ENCODE results near the gene GNPNAT1.
"Not testable (repeated sequence)": the region's sequence is repeated elsewhere in the genome, so short reads cannot be mapped to it uniquely, and the experiment has no call there.

The GNPNAT1 gene

DNA sequence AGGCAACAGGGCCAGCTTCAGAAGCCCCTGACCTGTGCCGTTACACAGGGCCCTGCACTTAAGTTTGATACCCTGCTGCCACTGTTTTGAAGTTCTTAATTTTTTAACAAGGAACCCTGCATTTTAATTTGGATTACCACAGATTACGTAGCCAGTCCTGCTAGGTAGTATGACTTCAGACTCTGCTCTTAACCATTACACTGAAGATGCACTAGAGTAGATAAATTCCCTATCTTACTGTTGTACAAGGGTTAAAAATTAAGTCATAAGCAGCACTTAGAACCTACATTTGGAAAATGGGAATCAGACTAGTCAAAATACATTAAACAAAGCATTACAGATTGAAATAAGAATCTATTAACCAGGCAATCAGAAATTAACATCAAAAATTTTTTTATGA lies 2.3 kb downstream of the GNPNAT1 start:
- no peak for FAIRE-seq

DNA sequence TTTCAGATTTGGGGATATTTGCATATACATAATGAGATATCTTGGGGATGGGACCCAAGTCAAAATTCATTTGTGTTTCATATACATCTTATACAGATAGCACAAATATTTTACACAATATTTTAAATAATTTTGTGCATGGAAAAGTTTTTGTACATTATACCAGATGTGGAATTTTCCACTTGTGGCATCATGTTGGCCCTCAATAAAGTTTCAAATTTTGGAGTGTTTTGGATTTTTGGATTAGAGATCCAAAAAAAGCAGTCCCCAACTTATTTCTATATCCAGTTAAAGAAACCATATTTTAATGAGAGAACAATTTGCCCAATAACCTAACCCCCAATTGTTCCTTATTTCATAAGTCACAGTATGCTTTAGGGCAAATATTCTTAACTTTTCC lies 4.5 kb downstream of the GNPNAT1 start:
- FAIRE-seq: no peak

DNA sequence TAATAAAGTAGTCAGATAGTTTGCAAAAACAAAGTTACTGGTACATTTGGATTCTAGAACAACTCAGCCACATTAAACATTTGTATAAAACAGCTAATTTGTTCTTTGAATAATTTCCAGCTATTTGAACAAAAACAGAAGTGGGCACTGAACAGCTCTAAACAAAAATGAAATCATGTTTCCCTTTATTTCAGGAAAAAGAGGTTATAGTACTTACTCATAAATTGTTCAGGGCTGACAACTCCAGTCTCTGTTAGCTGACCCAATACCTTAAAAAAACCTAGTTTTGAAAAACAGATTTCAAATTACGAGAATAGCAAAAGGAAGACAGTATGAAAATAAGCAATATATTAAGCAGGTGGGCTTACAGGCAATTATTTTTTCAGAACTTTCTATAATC lies 8.2 kb downstream of the GNPNAT1 start:
- no peak for FAIRE-seq

DNA sequence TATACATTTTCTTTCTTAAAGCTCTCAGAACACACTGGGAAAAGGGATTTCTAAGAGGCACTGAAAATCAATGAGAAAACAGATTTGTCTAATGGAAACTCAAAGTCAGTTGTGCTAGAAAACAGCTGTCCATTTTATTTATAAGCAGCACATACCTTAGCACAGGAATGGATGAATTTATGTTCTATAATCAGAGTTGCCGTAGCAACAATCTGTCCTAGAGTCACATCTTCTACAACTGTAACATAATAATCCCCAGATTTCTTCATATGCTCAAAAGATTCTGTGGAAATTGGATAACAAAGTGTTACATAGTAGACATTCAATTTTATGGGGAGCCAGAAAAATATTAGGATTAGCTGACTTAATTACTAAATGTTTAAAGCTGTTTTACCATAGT lies 9.8 kb downstream of the GNPNAT1 start:
- no peak for FAIRE-seq

DNA sequence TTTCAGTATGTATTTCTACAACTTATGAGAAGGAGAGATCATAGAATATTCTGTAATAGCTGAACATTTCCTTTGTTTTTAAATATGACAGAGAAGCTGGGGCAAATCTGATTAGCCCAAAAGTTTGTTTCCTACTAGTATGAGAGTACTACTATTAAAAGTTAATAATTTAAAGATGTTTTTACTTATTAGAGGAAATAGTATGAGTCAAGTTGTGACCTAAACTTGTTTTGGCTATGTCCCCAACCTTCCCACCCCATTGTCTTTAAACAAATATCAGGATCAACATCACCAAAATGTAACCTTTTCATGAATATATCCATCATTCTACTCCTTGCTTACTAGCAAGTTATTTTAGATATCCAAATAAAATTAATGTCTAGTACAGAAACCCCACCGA lies 10.5 kb downstream of the GNPNAT1 start:
- FAIRE-seq: peak; percentile 35

DNA sequence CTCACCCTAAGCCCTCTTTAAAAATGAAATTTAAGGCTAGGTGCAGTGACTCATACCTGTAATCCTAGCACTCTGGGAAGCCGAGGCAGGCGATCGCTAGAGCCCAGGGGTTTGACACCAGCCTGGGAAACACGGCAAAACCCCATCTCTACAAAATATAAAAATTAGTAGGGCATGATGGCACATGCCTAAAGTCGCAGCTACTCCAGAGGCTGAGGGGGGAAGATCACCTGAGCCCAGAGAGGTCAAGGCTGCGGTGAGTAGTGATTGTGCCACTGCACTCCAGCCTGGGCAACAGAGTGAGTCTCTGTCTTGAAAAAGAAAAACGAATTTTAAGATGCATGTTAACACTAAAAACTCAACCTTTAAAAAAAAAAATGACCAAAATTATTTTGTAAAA lies 12.7 kb downstream of the GNPNAT1 start:
- no peak for FAIRE-seq

DNA sequence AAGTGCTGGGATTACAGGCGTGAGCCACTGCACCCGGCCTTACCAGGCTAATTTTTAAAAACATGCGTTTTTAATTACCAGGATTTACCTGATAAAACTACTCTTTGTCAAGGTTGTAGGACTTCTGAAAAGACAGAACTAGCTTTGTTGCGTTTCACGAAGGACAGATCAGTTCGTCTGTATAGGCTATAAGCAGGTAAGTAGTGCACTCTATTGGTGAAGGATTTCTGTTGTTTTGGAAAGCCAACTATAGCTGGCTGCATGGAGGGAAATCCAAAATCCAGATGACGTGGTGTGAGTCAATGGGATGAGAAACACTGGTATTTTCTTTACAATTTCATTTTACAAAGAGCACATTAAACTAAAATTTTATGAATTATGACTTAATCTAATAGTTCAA lies 14.6 kb downstream of the GNPNAT1 start:
- no peak for FAIRE-seq

DNA sequence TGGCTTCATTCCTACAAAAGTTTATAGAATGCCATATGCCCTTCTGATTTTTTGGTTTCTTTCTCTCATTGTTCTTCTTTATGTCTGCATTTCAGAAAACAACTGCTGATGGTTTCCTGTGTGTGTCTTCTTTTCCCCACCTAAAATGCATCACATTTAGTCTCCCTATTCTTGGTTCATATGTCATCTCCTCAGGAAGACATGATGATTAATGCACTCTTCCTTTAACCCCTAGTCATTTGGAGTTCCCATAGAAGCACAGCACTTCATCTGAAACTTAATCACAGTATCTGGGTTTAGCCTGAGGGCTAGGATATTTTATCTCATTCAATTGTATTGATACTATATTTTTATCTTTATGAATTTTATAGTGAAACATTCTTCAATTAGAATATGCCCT lies 21.5 kb downstream of the GNPNAT1 start:
- FAIRE-seq: no peak

DNA sequence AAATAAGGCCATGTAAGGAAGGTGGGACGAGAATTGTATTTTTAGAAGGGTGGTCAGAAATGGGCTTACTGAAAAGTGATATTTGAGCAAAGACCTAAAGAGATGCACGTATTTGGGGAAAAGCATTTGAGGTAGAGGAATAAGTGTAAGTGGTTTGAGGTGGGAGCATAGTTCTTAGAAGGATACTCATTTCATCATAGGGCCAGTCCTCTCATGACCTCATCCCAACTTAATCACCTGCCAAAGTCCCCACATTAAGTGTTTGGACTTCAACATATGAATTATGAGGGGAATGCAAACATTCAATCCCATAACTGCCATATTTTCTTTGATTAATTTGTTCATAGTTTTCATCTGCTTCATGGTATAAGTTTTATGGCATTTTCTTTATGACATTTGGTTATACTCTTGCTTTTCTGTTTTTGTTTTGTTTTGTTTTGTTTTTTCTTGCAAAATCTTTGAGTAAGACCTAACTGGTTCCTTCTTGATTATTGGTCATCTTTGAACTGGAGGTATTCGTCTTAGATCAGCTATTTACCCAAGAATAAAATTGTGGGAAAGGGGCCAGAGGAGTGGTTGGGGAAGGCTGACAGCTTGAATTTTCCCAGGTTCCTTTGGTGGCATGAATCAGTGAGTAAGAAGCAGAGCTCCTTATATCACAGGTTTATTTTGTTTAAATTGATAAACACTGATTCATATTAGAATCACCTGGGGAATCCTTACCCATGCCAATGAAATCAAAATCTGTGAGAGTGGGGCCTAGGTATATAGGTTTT lies 24.2 kb downstream of the GNPNAT1 start:
- peak; percentile 78 for FAIRE-seq

DNA sequence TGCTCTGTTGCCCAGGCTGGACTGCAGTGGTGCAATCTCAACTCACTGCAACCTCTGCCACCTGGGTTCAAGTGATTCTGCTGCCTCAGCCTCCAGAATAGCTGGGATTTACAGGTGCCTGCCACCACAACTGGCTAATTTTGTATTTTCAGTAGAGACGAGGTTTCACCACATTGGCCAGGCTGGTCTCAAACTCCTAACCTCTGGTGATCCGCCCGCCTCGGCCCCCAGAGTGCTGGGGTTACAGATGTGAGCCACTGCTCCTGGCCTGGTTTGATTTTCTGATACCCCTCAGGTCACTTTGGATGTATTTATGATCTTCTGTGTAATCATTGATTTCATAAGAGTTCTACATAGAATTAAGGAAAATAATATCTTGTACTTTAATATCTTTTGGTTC lies 28.5 kb downstream of the GNPNAT1 start:
- not testable (repeated sequence) for FAIRE-seq

DNA sequence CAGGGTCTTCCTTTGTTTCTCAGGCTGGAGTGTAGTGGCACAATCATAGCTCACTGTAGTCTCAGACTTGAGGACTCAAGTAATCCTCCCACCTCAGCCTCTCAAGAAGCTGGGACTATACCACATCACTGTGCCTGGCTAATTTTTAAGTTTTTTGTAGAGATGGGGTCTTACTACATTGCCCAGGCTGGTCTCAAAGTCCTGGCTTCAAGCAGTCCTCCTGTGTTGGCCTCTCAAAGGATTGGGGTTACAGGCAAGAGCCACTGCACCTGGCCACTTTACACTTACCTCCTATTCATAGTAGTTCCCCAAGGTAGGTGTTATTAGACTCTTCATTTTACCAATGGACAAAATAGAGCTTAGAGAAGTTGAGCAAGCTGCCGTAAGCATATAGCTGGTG lies 32.3 kb downstream of the GNPNAT1 start:
- no peak for FAIRE-seq

DNA sequence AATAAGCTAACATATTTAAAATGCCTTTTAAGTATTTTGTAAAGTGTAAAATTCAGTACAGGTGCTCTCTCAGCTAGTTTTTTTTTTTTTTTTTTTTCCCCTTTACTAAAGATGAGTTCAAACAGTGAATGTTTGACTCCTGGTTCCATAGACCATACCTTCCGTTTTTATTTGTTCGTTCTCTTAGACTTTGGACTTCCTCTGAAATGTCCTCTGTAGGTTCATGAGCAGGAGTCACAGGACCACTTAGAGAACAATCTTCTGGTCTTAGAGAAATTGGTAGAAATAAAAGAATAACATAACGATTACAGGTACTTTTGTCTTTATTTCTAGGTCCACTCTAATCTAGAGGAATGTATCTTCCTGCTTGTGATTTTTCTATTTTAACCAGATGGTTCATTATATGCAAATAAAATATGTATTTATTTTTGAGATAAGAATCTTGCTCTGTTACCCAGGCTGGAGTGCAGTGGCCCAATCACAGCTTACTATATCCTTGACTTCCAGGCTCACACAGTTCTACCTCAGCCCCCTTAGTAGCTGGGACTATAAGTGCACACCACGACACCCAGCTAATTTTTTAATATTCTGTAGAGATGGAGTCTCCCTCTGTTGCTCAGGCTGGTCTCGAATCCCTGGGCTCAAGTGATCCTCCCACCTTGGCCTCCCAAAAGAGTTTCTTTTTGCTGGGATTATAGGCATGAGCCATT lies 35.6 kb downstream of the GNPNAT1 start:
- no peak for FAIRE-seq

DNA sequence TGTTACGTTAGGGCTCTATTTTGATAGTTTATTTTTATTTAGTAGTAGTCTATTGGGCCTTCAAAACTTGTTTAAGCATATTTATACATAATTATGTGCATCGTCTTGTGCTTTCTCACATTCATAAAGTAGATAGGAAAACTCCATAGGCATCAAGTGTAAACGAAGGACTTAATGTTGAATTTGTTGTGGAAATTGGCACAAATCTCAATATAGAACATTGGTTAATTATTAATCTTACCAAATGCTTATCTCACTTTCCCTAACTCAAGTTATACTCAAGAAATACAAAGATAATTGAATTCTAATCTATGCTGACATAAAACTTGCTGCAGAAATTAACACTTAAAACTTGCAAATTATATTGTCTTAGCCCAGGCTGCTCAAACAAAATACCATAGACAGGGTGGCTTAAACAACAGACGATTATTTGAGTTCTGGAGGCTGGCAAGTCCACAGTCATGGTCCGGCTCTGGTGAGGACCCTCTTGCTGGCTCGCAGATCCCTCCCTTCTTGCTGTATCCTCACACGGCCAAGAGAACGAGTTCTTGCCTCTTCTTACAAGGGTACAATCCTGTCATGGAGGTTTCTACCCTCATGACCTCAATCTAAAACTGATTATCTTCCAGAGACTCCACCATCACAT lies 42.6 kb downstream of the GNPNAT1 start:
- FAIRE-seq: no peak

DNA sequence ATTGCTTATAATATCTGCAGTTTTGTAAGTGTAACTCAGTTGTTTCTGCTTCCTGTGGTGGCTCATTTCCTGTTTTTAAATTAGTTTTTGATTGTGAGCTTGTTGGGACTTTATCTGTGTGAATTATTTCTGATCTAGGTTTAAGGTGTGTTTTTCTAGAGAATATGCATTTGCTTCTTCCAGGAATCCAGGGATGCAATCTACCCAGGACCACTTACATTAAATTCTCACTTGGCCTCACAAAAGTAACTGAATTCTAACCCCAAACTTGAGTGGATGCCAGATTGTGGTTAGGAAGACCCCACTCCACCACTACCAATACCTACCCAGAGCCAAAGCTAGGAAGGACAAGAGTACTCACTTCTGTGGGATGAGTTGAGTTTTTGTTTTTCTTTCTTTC lies 49.5 kb downstream of the GNPNAT1 start:
- FAIRE-seq: no peak

DNA sequence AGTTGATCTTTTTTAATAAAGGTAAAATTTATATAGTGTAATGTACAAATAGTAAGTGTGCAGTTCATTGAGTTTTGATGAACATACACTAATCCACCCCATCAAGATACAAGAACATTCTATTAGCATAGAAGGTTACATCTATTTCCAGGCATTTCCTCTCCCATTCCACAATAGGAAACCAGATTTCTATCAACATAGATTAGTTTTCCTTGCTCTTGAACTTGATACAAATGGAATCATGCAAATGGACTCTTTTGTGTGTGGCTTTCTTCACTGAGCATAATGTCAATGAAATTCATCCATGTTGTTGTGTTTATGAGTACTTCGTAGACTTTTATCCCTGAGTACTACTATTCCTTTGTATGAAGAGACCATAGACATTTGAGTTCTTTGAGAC lies 50.7 kb downstream of the GNPNAT1 start:
- no peak for FAIRE-seq

DNA sequence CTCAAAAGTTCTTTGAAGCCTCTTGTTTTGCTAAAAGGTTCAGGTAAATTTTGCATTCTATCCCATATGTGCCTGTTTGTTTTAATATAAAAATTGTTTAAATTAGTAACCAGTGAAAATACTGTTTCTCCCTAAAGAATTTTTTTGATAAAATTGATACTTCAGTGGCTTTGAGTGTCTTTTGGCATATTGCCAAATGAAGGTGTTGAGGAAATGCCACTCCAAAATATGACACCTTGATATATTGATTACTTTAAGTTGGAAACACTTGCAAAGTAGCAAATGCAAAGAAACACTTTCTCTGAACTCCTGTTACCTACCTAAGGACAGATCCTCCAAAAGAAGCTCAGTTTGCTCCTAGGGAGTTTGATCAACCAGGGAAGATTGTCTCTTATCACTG lies 53.0 kb downstream of the GNPNAT1 start:
- FAIRE-seq: no peak

DNA sequence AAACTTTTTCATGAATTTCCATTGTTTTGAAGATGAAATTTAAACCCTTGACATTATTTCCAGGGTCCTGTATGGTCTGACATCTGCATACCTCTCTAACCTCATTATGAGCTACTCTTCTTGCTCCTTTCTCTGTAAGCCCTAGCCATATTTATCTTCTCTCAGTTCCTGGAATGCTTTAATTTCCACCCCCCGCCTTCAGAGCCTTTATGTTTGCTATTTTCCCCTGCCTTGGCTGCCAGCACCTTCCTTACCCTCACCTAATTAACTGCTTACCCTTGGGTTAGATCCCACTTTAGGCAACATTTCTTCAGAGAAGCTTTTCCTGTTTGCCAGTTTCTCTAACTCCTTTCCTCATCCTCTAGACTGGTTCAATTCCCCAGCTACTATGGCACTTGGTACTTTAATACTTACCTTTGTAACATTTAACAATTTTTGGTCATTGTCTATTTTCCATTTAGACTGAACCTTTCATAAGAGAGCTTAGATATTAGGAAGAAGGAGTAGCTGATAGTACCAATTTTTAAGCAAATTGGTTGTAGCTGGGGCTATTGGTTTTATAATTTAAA lies 55.4 kb downstream of the GNPNAT1 start:
- no peak for FAIRE-seq

DNA sequence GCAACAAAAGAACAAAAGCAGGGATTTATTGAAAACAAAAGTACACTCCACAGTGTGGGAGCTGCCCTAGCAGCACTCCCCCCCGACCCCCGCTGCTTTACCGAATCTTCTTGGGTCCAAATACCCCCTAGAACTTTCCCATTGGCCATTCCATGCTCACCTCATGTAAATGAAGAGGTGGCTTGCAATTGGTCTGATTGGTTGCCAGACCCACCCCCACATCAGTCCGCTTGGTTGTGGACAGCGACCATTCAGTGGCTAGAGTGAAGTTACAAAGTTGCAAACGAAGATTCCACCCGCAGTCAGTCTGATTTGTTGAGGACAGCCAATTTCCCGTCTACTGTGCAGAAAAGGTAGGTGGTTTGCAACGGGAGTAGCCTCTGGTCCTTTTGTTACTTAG lies 57.6 kb downstream of the GNPNAT1 start:
- FAIRE-seq: no peak

DNA sequence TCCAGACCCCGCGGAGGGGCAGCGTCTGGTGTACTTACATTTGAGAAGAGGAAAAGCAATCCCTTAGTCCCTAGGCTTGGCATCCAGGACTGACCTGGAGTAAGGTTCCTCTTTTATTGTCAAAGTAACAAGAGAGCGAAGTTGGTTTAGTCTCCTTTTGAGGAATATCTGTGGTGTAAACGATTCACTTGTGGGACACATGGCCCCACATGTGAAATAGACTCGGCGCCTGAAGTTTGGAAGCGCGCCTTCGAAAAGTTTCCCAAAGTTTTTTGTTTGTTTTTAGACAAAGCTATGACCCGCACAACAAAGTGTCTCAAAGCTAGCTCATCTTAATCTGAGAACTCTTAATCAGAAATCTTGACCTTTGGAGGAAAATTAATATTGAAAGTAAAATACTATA lies 60.7 kb downstream of the GNPNAT1 start:
- FAIRE-seq: no peak

DNA sequence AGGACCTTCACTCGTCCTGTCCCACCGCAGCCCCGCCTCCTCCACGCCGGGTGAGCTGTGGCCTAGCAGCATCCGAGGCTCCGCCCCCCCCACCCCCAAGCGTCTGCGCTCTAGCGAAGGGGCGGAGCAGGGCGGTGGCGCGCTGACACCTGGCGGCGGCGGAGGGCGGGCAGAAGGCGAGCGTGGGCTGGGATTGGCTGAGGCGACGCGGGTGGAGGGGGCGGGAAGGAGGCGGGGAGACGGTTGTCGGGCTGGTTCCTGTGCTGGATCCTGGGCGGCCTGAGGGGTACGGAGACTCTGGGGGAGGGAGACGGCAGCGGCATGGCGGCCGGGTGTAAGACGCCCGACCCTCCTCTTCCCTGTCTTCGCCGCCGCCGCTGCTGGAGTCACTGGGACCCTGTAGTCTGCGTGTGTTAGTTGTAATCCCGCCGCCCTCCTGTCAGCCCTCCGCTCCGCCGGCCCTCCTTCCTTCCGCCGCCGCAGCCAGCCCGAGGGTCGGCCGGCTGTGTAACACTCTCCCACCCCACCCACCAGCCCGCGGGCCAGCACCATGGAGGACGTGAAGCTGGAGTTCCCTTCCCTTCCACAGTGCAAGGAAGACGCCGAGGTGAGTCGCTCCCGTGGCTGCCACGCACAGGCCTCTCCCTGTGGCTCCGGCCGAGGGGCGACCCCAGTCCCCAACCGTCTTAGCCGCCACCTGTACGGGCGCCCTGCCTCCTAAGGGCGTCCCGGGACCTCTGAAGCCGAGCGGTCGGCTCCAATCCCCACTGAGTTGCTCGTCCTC lies 61.3 kb downstream of the GNPNAT1 start, which contains the start of gene STYX:
Gene STYX (plus strand): TSS at position 242 of the 784 bp plus-strand sequence. CDS start 309 bp downstream, at position 551.
- no peak for FAIRE-seq

DNA sequence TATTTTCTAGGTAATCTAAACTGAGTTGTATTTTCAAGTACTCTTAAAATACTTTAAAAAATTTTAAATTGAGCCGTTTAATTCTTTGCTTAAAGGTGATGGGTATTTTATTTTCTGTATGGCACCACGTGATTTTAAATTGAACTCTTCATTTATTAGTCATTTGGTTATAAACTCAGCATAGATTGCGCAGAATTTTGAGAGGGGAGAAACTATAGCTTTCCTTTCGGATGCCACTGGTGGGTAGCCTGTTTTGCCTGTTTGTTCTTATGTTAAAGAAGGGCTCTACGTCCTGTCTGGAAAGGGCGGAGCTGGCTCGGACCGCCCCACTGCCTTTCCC lies 61.9 kb downstream of the GNPNAT1 start:
- peak; percentile 78 for FAIRE-seq

DNA sequence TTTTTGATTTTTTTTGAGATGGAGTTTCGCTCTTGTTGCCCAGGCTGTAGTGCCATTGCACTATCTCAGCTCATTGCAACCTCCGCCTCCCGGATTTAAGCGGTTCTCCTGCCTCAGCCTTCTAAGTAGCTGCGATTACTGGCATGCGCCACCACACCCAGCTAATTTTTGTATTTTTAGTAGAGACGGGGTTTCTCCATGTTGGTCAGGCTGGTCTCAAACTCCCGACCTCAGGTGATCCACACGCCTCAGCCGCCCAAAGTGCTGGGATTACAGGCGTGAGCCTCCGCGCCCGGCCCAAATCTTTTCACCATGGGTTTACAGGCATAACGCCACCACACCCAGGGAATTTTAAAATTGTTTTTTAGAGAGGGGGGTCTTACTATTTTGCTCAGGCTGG lies 62.4 kb downstream of the GNPNAT1 start:
- FAIRE-seq: not testable (repeated sequence)

DNA sequence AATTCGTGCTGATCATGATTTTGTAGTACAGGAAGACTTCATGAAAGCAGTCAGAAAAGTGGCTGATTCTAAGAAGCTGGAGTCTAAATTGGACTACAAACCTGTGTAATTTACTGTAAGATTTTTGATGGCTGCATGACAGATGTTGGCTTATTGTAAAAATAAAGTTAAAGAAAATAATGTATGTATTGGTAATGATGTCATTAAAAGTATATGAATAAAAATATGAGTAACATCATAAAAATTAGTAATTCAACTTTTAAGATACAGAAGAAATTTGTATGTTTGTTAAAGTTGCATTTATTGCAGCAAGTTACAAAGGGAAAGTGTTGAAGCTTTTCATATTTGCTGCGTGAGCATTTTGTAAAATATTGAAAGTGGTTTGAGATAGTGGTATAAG lies 63.9 kb downstream of the GNPNAT1 start:
- FAIRE-seq: peak; percentile 58

Data from endometrium (tissue), 2 donors.